ENCODE data around the gene HCCS.

The HCCS gene

GRCh38 chrX:11130136-11130535 lies 19.0 kb downstream of the HCCS start:
- POLR2A ChIA-PET (ENCODE audit: low non-redundant PET), result no interaction called here
- no peak overlapping the region for H3K27ac ChIP-seq
- CTCF ChIA-PET, result interaction anchor here (0.6 to 0.9 kb wide), 2 partner anchors 494 to 908 kb away, joined by 3 read pairs; no protein-coding TSS in a partner anchor
- TF ChIP-seq CTCF (conservative IDR thresholded peaks at IDR 0.05; ENCODE audit: low read depth), result no peak
- DNase-seq (ENCODE audit: low spot score), result no peak

- ChIA-PET CTCF (no interaction called here), POLR2A (ENCODE audit: low non-redundant PET) (no interaction called here)
- no peak for DNase-seq (ENCODE audit: low spot score)
- TF ChIP-seq CTCF (conservative IDR thresholded peaks at IDR 0.05; ENCODE audit: low read depth), result no peak
- no peak overlapping the region for H3K27ac ChIP-seq
Measured at GRCh38 chrX:11131146-11131545, 20.0 kb downstream of the HCCS start.

- ChIA-PET POLR2A (ENCODE audit: low non-redundant PET) (no interaction called here), CTCF (interaction anchor here (0.7 kb wide), 1 partner anchor 9 kb away, joined by 4 read pairs; no protein-coding TSS in a partner anchor)
- no peak overlapping the region for H3K27ac ChIP-seq
- TF ChIP-seq CTCF (conservative IDR thresholded peaks at IDR 0.05; ENCODE audit: low read depth), result no peak
- no peak for DNase-seq (ENCODE audit: low spot score)
Measured at GRCh38 chrX:11135564-11136185, 24.5 kb downstream of the HCCS start.

- ChIA-PET CTCF (interaction anchor here (0.7 to 0.8 kb wide), 2 partner anchors 286 to 642 kb away, joined by 3 to 5 read pairs; no protein-coding TSS in a partner anchor), POLR2A (ENCODE audit: low non-redundant PET) (no interaction called here)
- no peak overlapping the region for H3K27ac ChIP-seq
- DNase-seq (ENCODE audit: low spot score), result no peak
- peak; percentile 52 for TF ChIP-seq CTCF (conservative IDR thresholded peaks at IDR 0.05; ENCODE audit: low read depth)
Measured at GRCh38 chrX:11137543-11138139, 26.5 kb downstream of the HCCS start.

- TF ChIP-seq CTCF (conservative IDR thresholded peaks at IDR 0.05; ENCODE audit: low read depth), result no peak
- CTCF ChIA-PET, result interaction anchor here (0.7 kb wide), 1 partner anchor 9 kb away, joined by 4 read pairs; no protein-coding TSS in a partner anchor
- POLR2A ChIA-PET (ENCODE audit: low non-redundant PET), result no interaction called here
Measured at GRCh38 chrX:11138498-11139390, 27.6 kb downstream of the HCCS start.

GRCh38 chrX:11143931-11144678 lies 33.0 kb downstream of the HCCS start:
- no peak overlapping the region for H3K27ac ChIP-seq

More at GRCh38 chrX:11138498-11139390, 27.6 kb downstream of the HCCS start:
- no peak overlapping the region for H3K27ac ChIP-seq
- no peak for DNase-seq (ENCODE audit: low spot score)

More at GRCh38 chrX:11143931-11144678, 33.0 kb downstream of the HCCS start:
- ChIA-PET CTCF (no interaction called here), POLR2A (ENCODE audit: low non-redundant PET) (no interaction called here)
- DNase-seq (ENCODE audit: low spot score), result peak; percentile 29
- peak; percentile 48 for TF ChIP-seq CTCF (conservative IDR thresholded peaks at IDR 0.05; ENCODE audit: low read depth)
